Stimulated activated CD4-positive, alpha-beta T cell treated with anti-CD3 and anti-CD28 coated beads, Interleukin-2, amount 100 ng/mL, for 4 hours (primary cell): ENCODE results near the gene ALDH3A1.

ENCODE experiments used
- DNase-seq: peaks from one replicate; pipeline ENCODE4 v3.0.0-alpha.2; 2020; ENCODE audit warnings: low read depth

ALDH3A1 gene

DNA sequence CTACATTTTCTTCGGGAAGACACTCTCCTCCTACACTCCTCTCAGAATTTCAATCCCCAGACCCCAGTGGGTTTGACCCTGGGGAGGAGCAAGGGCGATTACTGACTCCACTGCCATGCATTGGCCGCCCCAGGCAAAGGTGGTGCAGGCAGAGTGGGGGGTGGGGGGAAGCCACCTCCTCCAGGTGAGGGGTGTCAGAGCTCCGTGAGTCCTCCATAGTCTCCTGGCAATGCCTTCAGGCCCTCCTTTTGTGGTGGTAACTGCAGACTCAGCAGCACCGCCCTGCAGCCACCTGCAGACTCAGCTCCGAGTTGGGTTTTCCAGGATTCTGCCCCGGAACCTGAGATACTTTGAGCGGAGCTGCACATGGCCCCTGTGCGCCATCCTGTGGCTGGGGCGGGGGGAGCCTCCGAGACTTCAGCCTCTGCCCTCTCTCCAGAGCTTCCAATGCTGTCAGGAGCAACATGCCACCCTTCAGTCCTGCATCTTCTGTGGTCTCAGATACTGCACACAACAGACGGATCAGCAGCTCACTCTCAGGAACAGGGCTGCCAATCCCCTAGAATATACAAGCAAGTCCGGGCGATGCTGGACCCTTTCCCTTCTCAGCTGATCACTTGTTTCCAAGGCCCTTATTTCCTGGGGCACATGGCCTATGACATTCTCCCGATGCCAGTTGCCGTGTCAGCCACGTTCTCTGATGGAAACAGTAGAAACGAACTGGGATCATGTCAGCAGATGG is 29.3 kb downstream of the ALDH3A1 start:
- DNase-seq = no peak

DNA sequence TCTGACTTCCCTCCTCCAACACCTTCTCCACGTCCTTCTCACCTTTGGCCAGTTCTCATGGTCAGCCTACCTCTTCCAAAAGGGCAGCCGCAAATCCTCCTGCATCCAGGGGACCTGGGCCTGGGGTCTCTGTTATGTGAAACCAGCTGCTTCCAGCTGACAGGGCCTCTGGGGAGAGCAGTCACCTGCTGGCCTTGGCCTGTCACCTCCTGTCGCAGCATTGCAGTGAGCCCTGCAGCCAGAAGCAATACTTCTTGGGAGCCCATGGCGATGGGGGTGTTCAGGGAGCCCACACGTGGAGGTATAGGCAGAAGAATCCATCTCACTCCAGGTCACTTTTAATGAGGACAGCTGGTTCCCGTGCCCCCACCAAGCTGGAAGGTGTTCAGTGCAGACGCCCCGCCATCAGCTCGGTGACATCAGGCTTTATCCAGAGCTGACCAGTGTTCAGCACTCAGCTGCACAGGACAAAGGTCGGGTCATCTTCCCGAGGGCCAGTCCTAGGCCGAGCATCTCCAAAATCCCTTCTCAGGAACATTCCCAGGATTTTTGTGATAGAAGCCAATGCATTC is 30.0 kb downstream of the ALDH3A1 start:
- no peak for DNase-seq

DNA sequence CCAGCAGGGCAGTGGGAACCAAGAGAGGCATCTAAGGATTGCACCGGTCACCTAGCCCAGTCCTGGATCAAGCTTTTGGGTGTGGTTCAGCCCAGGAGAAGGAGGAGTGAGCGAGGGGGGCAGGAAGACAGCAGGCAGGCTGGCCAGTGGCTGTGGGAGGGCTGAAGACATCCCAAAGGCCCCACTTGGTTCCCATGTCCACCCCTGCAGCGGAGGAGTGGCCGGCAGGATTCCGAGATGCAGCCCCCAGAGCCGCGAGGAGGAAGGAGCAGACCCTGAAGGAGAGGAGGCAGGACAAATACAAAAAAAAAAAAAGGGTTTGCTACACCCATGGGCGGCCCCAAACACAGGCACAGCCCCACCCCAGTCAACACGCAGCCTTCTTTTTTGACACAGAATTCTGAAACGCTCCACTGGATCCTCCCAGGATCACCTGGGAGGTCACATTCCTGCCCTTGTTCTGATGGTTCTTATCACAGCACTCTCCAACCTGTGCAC is 30.6 kb downstream of the ALDH3A1 start:
- no peak for DNase-seq

DNA sequence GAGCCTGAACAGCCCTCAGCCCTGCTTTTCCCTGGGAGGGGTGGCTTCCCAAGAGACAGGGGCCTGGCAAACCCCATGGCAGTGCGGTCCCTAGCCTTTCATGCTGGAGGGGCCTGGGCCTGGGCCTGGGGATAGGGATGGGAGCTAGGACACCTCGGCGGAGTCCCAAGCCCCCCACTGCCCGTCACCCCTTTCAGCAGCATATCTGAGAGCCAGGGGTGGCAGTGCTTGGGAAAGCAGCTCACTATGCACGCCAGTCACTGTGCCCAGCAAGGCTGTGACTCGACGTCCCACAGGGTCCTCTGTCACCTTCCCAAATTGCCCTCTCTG is 31.1 kb downstream of the ALDH3A1 start:
- DNase-seq = no peak

DNA sequence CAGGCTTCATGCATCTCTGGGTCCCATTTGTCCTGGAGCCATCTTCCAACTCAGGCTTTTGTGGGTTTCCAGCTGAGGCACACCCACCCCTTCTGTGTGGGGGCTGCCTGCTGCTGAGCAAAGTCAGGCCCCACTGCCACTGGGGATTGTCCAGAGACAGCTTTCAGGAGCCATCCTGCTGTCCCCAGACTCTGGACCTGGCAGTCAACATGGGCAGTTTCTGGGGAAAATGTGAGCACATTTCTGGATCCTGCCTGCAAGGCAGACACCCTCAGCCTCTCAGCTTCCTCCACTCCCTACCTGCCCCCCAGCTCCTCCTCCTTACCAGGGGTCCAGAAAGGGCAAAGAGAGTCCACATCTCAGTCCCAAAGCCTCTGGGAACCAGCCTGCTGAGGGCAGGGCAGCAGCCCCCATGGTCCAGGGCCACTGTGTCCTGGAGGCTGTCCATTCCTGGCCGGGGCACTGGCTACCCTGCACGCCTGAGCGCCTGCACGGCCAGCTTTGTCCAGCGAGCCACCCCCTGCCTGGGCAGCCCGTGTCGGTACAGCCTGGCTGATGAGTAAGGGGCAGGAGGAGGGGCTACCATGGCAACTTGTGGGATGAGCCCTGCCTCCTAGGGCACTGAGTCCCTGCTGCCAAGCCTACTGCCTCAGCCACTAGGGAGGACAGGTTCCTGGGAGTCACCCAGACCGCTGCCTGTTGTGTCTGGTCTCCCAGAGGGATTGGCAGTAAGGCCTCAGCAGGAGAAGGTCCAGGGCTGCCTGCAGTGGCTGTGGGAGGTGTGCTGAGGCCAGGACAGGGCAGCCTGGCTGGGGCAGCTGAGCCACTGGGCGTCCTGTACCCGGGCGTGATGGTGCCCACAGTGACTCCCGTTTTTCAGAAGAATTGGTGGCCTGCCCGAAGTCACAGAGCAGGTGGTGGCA is 31.7 kb downstream of the ALDH3A1 start, which contains the start of gene SLC47A2:
Gene SLC47A2 (minus strand): TSS at position 477 of the 923 bp plus-strand sequence. CDS start 29 bp downstream, at position 448.
- no peak for DNase-seq

DNA sequence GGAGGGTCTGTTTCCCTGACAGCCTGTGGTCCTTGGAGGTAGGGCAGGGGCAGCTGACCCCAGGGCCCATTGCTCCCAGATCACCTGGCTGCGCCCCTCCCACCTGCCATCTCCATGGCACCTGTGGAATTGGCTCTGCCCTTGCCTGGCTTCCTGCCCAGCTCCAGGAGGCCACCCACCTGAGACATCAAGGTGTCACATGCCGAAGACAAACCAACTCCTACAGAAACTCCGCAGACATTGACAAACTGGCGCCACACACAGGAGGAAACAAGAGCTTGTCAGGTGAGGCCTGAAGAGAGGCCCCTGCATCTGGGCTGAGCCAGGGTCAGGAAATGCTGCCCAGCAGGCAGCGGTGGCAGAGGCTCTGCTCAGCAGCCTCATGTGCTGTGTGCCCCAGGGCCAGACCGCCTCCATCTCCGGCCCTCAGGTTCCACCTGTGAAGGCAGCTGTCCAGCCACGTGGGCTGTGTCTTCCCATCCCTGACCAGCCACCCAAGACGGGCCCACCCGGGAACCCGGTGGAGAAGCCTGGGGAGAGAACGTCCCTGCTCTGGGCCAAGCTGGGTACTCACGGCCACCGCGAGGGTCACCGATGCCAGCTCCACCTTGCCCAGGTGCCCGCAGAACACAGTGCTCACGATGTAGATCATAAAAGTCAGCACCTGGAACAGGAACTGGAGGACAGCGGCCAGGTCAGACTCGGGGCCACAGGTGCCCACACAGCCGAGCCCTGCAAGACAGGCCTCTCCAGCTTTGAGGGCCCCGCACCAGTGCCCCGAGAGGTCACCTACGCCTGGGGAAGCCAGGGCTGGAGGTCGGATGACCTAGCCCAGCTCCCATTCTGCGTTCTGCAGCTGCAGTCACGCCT is 33.3 kb downstream of the ALDH3A1 start:
- no peak for DNase-seq

DNA sequence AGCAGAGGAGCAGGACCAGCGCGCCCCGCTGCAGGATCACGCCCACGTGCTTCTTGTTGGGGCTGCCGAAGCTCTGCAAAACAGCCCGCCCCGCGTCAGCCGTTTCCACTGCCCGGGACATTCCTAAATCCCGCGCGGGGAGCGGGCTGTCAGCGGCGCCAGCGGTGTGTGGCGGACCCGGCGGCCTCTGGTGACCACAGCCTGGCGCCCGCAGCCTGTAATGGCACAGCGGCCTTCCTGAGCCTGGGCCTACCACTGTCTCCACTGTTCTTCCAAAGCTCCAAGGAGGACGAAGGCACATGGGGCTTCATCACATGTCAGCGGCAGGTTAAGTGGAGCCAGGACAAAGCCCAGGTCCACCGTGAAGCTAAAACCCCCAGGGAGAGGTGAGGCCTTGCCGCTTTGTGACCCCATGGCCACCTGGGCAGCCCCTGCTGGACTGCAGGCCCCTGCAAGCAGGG is 34.2 kb downstream of the ALDH3A1 start:
- DNase-seq = no peak

DNA sequence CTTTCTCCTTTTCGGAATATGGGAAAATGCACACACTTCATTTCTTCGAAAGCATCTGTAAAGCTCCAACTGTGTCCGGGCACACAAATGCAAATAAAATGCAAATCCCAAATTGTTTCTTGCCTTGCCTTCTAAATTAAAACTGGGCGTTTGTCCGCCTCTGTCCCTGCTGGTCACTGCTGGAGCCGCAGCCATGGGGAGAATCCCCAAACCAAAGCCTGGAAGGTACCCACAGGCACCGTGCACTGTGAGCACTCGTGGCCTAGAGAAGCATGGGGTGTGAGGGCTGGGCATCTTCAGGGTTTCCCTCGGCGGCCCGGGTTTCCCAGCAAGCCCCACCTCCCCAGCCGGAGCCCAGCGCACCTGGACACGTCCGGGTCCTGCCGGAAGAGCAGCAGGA is 34.6 kb downstream of the ALDH3A1 start:
- DNase-seq = no peak

DNA sequence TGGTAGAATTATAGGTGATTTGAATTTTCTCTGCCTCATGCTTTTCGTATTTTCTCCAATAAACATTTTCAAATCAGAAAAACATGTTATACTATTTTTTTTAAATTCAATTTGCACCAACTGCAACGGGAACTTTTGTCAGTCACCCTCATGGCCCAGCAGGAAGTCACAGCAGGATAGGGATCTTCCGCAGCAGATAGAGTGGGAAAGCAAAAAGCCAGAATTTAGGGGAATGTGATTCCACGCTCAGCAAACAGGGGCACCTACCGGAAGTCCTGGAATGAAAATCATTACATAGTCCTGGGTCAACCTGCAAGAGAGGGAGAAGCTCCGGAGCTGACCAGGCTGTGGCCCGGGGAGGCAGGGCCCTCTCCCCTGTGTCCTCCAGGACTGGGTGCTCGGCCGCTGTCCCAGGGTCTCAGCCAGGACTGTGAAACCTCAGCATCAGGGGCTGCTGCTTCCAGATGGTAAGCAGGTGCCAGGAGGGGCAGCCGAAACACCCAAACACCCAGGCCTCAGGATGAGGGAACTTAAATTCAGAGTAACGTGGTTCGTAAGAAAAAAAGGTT is 35.6 kb downstream of the ALDH3A1 start:
- no peak for DNase-seq

DNA sequence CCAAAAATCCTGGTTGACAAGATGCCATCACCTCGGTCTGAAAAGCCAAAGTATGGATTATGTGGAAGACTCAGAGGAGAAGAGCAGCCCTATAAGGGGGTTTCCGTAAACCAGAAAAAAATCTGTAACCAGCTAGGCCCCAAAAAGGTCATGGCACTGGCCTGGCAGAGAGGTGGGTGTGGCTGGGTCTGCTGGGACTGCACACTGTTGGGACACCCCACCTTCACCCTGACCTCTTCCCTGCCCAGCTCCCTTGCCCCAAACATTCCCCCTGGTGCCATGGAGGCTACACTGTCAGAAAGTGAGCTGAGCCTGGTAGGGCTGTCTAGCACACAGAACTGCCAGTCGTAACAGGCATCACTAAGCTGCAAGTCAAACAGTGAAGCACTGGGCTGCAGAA is 38.3 kb downstream of the ALDH3A1 start:
- DNase-seq = no peak

DNA sequence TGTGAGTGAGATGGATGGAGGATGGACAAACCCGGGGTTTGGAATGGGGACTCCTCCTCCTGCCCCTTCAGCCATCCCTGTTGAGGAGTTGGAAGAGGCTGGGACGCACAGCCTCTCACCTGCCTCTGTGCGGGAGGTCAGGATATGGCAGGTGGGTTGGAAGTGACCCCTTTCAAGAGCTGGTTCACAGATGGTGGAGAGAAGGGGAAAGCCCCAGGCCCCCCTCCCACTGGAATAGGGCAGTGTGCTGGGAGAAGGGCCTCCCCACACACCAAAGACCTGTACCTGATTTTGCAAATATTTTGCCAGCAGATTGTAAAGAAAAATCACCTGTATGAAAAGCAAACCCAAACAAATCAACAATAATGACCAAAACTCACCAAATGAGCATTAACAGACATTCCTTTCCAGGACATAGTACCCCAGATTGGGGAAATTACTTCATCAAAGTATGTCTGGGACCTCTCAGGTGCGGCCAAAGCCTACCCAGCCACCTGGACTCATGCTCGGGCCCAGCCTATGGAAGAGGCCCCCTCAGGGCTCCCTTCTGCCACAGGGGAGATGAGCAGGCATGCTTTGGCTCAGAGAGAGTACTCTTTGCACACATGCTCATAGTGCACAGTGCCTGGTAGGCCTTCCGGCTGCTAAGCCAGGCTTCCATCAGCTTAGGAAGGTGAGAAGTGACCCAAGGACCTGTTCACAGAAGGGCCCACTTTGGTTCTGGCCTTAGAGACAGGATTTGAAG is 39.5 kb downstream of the ALDH3A1 start:
- no peak for DNase-seq

DNA sequence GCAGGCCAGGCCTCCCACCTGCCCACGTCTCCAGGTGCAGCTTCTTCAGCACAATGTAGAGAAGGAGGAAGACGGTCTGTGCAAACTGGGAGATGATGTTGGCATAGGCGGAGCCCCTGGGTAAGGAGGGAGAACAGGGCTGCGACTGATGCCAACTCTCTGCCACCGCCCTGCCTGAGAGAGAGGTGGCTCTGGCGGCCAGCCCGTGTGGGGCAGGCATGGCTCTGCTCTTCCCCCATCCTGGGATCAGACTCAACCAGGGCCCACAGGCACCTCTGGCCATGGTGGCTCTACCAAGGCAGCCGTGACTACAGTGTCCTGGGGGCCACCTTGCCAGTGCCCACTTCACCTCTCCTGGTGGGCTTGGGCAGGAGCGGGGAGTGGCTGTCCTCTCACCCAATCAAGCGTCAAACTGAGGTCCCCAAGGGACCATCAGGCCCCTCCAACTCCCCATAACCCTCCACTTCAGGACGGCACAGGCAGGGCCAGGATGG is 40.3 kb downstream of the ALDH3A1 start:
- DNase-seq = no peak

DNA sequence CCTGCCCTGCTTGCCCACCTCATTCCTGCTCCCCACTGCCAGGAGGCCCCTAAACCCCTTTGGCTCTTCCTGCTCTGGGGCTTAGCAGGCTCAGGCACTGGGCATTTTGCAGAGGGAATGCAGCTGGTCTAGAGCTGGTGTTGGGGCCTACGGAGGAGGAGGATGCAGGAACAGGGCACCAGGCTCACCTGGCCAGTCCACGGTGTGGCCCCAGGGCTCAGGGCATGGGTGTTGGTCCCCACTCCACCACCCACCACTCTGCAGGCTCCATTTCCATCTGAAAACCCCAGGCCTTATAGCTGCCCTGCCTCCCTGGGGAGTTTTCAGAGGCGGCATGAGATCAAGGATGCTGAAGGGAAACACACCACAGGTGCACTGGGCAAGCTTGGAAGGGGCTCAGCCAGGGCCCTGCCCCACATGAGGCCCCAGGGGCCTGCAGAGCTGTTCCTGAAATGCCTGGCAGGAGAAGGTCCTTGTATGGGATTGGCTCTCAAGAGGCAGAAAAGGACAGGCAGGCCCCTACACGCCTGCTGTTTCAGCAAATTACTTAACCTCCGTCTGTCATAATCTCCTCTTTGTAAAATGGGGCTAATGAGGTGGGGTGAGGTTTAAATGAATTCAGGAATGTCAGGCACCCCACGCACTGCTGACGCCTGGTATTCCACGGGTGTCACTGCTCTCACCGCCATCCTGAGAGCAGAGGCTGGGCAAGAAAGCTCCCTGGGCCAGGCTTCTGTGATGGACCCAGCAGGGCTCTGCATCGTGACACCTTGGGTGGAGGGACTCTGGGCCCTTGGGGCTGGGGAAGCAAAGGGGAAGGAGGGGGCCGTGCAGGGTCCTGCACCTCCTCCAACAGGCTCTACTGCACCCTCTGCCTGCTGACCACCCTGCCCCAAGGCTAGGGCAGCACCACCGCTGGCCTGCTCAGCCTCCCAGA is 41.0 kb downstream of the ALDH3A1 start:
- no peak for DNase-seq

DNA sequence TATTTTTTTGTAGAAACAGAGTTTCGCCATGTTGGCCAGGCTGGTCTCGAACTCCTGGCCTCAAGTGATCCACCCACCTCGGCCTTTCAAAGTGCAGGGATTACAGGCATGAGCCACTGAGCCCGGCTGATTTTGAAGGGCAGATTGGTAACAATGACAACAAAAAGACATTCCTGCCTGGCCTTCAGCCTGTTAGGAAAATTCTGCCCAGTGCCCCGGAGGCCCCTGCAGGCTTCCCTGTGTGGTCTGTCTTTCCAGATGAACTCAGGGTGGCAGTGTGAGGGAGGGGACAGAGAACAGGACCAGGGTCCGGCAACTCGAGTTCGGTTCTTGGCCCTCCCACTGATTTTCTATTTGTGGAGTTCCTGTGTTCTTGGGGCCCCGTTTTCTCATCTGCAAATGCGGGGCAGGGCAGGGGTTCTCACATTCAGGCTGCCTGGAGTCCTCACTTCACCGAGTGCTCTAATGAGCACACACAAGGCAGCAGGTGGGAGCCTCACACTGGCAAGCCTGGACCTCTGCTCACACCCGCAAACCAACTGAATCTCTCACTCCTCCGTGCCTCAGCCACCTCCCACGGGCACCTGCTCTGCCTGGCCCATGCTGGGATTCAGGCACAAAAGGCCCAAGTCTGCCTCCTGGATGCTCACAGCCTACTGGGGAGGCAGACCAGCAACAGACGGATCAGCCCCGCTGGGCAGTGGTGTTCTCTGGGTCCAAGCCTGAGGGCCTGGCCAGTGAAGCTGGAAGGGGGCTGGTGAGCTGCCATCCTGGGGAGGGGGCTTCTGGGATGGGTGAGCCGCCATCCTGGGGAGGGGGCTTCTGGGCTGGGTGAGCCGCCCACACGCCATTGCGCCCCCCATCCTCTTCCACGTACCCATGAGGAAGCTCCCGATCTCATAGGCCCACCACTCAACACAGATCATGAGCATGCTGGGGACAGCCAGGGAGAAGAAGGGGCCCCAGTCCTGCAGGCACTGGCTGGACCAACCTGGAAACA is 42.0 kb downstream of the ALDH3A1 start:
- no peak for DNase-seq

DNA sequence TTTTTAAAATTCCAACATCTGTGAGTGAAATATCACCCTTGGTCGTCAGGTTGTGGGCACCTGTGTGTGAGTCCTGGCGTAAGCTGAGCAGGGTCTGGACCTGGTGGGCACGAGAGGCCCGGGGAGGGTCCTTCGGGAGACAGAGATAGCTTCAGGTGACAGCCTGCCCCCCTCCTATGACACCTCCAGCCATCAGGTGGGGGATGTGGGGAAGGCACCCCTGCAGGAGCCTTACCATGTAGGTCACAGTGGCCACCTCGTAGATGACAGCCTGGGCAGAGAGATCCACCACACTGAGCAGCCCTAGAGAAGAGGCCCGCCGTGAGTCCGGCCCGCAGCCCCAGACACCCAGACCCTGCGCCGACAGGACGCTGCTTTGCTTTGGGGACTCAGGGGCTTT is 42.9 kb downstream of the ALDH3A1 start:
- no peak for DNase-seq

DNA sequence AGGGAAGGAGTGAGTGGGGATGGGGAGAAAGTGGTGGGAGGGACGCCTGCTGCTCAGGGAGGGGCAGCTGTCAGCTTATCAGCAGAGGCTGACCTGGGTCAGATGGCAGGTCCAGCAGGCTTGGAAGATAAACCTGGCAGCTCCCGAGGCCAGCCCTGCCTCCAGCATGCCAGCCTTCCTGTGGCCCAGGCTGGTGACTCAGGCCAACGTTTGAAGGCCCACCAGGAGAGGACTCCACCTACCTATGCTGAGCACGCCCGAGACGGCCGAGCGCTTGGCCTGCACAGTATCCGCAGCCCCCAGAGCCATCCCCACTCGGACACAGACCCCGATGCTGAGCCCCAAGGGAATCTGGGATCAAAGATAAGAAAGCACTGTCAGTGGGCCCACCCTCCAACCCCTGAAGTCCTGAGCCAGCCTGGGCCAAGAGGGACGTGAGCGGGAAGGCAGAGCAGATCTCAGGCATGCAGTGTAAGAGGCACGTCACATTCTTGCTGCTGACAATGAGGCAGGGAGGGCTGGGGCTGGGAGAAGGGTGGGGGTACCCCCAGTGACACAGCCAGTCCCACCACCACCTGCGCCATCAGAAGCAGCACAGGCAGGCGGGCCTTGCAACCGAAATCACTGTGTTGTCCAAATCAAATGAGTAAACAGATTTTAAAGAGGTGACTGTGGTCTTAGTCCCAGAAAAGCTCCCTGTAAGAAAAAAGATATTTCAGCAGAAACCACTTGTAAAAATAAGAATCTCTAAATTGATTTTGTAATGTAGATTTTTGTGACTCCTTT is 44.1 kb downstream of the ALDH3A1 start:
- DNase-seq = no peak
